ENCODE measurements around the gene TFPT.
A peak's percentile ranks its signal among the peaks of the same experiment; 100 is the strongest.
"Not testable (repeated sequence)": the region's sequence is repeated elsewhere in the genome, so short reads cannot be mapped to it uniquely, and the experiment has no call there.

Gene TFPT

DNA sequence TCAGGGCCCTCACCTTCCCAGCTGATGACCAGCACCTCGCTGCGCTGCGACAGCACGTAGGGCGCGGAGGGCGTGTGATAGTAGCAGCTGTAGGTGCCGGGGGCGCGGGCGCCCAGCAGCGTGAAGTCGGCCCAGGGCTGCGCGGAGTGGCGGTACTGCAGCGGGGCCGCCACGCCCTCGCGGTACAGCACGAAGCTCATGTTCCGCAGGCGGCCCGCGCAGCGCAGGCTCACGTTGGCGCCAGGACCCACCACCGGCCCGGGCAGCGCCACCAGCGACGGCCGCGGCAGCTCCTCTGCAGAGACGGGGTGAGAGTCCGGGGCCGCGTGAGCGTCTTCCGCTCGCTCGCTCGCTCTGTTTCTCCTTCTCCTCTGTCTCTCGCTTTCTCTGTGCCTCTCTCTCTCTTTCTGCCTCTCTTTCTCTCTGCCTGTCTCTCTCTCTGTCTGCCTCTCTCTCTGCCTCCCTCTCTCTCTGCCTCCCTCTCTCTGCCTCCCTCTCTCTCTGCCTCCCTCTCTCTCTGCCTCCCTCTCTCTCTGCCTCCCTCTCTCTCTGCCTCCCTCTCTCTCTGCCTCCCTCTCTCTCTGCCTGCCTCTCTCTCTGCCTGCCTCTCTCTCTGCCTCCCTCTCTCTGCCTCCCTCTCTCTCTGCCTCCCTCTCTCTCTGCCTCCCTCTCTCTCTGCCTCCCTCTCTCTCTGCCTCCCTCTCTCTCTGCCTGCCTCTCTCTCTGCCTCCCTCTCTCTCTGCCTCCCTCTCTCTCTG is 19.4 kb downstream of the TFPT start:
- H3K4me1 Mint-ChIP-seq = peaks cover 6 to 19% of the 10 kb centered on the region in 2 donors
- peak; percentile 32 for DNase-seq

DNA sequence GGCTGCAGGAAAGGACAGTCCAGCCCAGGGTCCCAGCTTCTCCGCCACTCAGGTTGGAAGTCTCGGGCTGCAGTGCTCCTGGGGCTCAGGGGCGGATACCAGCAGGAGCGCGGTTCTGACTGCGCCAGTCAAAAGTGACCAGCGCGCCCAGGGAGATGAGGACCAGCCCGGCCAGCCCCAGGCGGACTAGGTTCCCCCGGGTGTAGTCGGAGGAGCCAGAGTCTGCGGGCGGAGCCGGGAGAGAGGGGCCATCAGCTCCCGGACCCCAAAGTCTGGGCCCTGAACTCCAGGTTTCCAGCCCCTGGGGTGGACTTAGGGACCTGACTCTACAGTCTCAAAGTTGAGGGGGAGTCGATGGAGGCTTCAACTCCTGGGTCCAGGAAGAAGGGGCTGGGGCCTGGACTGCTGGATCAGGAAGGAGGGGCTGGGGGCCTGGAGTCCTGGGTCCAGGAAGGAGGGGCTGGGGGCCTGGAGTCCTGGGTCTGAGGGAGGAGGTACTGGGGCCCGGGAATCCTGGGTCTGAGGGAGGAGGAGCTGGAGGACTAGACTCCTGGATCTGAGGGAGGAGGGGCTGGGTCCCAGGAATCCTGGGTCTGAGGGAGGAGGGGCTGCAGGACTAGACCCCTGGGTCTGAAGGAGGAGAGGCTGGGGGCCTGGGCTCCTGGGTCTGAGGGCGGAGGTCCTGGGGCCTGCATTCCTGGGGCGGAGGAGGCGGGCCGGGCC is 20.2 kb downstream of the TFPT start:
- Mint-ChIP-seq H3K4me1 (peaks cover 6 to 19% of the 10 kb centered on the region in 2 donors), H3K4me3 (peak overlapping the region; percentile 60 to 70), H3K27ac (no peak overlapping the region)

More for the DNA sequence above, 19.4 kb downstream of the TFPT start:
- not testable (repeated sequence) for H3K27ac Mint-ChIP-seq, H3K9me3 Mint-ChIP-seq, H3K36me3 Mint-ChIP-seq
- ATAC-seq (replicated peaks) = peak; percentile 81 to 82
- Mint-ChIP-seq H3K27me3 (peaks cover 30 to 48% of the 10 kb centered on the region in 2 donors), H3K4me3 (peak overlapping the region; percentile 60 to 70)

DNA sequence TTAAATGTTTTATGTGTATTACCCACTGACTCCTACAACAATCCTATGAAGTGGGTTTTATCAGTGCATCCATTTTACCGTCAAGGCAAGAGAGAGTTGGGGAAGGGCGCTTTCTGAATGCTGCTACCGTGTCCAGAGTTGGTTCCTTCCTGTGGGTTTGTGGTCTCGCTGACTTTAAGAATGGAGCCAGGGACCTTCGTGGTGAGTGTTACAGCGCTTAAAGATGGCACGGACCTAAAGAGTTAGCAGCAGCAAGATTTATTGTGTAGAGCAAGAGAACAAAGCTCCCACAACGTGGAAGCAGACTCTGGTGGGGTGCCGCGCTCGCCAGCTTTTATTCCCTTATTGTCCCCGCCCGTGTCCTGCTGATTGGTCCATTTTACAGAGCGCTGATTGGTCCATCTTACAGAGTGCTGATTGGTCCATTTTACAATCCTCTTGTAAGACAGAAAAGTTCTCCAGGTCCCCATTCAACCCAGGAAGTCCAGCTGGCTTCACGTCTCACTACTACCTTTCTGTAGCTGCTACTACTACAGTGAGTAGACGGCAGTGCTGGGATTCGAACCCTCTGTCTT is 20.9 kb downstream of the TFPT start:
- Mint-ChIP-seq H3K27me3 (peaks cover 30 to 53% of the 10 kb centered on the region in 2 donors), H3K9me3 (no peaks in the 10 kb centered on the region), H3K4me3 (no peak overlapping the region), H3K4me1 (peaks cover 6 to 19% of the 10 kb centered on the region in 2 donors), H3K27ac (no peak overlapping the region), H3K36me3 (no peaks in the 10 kb centered on the region)
- ATAC-seq (replicated peaks) (no peak), DNase-seq (no peak)

More for the DNA sequence above, 20.2 kb downstream of the TFPT start:
- DNase-seq = no peak
- H3K9me3 Mint-ChIP-seq = no peaks in the 10 kb centered on the region
- H3K36me3 Mint-ChIP-seq = no peaks in the 10 kb centered on the region
- ATAC-seq (replicated peaks) = no peak
- H3K27me3 Mint-ChIP-seq = peaks cover 30 to 53% of the 10 kb centered on the region in 2 donors

DNA sequence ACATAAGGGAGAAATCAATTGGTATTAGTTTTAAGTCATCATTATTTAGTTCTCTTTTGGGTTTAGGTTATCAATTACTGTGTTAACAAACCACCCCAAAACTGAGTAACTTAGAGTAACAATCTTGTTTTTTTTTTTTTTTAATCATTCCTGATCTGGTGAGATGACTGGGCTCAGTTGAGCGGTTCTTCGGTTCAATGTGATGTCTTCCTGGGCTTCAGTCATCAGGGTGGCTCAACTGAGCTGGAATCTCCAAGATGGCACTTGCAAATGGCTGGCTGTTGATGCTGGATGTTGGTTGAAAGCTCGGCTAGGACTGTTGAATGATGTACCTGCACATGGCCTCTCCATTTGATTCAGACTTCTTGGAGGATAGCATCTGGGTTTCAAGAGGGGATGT is 31.0 kb downstream of the TFPT start:
- ATAC-seq (replicated peaks) (no peak), DNase-seq (no peak)
- Mint-ChIP-seq H3K9me3 (peaks cover 4 to 12% of the 10 kb centered on the region in 2 donors), H3K36me3 (no peaks in the 10 kb centered on the region), H3K4me3 (no peak overlapping the region), H3K27me3 (peaks cover under 1 to 18% of the 10 kb centered on the region in 2 donors), H3K27ac (no peak overlapping the region), H3K4me1 (no peaks in the 10 kb centered on the region)

DNA sequence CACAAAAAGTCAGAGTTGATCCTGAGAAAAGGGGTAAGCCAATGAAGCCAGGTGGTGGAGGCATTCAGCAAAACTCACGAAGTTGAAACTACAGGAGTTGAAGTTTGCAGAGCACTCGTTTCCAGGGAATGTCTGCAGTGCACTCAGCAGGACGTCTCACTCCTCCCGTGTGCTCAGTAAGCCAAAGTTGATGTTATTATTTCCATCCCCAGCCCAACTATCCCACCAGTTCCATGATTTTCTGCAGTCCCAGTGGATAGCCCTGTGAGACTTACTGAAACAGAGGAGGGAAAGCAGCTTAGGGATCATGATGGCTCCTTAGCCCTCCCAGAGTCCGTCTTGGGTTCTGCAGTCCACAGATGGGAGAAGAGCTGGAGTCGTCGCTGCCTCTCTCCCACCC is 34.4 kb downstream of the TFPT start, which contains the start of gene TARM1:
TARM1 (minus strand) TSS at position 334 of the 400 bp plus-strand sequence; CDS start at position 309, 25 bp downstream.
- Mint-ChIP-seq H3K27me3 (peaks cover 0 to 8% of the 10 kb centered on the region in 2 donors), H3K4me1 (no peaks in the 10 kb centered on the region), H3K9me3 (peaks cover 4 to 14% of the 10 kb centered on the region in 2 donors), H3K4me3 (no peak within 1 kb of the TSS), H3K27ac (peak within 1 kb of the TSS; percentile 84), H3K36me3 (no peaks in the 10 kb centered on the region)
- DNase-seq = no peak
- no peak for ATAC-seq (replicated peaks)

DNA sequence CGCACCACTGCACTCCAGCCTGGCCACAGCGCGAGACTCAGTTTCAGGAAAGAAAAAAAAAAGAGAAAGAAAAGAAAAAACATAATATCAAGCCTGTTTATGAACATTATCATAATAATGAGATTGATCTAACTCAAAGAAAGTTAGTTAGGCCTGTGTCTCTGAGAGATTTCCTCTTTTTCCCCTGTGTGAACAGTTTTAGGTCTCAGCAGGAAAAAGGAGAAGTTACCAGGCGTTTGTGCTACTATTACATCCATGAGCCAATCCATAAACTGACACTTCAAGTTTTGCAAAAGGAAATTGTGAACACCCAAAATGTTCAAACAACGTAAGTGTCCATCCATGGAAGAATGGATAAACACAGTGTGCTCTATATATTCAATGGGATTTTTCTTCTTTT is 38.1 kb downstream of the TFPT start:
- Mint-ChIP-seq H3K4me3 (no peak overlapping the region), H3K36me3 (no peaks in the 10 kb centered on the region), H3K4me1 (no peaks in the 10 kb centered on the region), H3K27me3 (peaks cover 0 to 11% of the 10 kb centered on the region in 2 donors), H3K27ac (no peak overlapping the region), H3K9me3 (peaks cover 4 to 10% of the 10 kb centered on the region in 2 donors)
- no peak for ATAC-seq (replicated peaks)
- DNase-seq = no peak

DNA sequence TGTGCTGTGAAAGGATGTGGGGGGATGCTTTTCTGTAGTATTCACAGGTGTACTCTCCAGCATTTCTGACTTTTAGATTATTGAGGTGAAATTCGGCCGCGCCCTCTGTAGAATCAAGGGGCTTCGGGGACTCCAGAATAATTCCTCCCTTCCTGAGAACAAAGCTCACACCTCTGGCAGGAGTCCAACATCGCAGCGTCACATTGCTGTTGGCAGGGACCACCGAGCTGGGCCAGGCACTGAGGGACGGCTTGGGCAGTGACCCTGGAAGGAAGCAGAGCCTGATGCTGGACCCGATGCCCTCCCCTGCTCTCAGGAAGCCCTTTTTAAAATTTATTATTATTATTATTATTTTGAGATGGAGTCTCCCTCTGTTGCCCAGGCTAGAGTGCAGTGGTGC is 40.6 kb downstream of the TFPT start:
- ATAC-seq (replicated peaks) (no peak), DNase-seq (no peak)
- Mint-ChIP-seq H3K36me3 (no peaks in the 10 kb centered on the region), H3K27ac (no peak overlapping the region), H3K4me1 (no peaks in the 10 kb centered on the region), H3K27me3 (peaks cover 0 to 11% of the 10 kb centered on the region in 2 donors), H3K9me3 (peaks cover 2 to 4% of the 10 kb centered on the region in 2 donors), H3K4me3 (no peak overlapping the region)

DNA sequence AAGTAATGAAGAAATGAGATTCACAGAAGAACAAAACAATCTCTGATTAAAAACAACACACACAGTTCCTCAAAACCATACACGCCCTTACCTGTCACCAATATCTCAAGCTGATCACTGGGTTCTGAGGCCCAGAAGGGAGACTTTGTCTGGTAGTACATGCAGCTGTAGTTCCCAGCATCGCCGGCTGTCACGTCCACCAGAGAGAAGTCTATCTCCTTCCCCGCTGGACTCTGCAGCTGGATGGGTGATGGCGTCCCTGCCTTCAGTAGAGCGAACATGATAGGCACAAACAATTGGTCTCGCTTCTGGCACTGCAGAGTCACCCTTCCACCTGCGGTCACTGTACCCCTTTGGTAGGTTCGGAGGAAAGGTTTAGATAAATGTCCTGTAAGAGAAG is 41.6 kb downstream of the TFPT start:
- no peak for DNase-seq
- H3K27me3 Mint-ChIP-seq = peaks cover 6 to 7% of the 10 kb centered on the region in 2 donors
- peaks cover 0 to 5% of the 10 kb centered on the region in 2 donors for H3K9me3 Mint-ChIP-seq
- no peak overlapping the region for H3K27ac Mint-ChIP-seq
- no peaks in the 10 kb centered on the region for H3K4me1 Mint-ChIP-seq
- H3K4me3 Mint-ChIP-seq = no peak overlapping the region
- H3K36me3 Mint-ChIP-seq = peaks cover 0 to 5% of the 10 kb centered on the region in 2 donors
- no peak for ATAC-seq (replicated peaks)

DNA sequence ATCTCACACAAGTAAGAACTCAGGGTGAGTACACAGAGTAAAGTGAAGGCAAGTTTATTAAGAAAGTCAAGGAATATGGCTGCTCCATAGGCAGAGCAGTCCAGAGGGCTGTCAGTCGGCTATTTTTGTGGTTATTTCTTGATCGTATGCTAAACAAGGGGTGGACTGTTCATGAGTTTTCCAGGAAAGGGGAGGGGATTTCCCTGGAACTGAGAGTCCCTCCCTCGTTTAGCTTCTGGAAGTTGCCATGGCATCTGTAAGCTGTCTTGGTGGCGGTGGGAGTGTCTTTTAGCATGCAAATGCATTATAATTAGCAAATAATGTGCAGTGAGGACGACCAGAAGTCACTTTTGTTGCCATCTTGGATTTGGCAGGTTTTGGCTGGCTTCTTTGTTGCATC is 46.0 kb downstream of the TFPT start:
- Mint-ChIP-seq H3K27me3 (peaks cover 6 to 18% of the 10 kb centered on the region in 2 donors), H3K36me3 (peaks cover 0 to 5% of the 10 kb centered on the region in 2 donors), H3K9me3 (peaks cover 0 to 5% of the 10 kb centered on the region in 2 donors), H3K27ac (no peak overlapping the region), H3K4me1 (no peaks in the 10 kb centered on the region), H3K4me3 (no peak overlapping the region)
- no peak for DNase-seq
- no peak for ATAC-seq (replicated peaks)

DNA sequence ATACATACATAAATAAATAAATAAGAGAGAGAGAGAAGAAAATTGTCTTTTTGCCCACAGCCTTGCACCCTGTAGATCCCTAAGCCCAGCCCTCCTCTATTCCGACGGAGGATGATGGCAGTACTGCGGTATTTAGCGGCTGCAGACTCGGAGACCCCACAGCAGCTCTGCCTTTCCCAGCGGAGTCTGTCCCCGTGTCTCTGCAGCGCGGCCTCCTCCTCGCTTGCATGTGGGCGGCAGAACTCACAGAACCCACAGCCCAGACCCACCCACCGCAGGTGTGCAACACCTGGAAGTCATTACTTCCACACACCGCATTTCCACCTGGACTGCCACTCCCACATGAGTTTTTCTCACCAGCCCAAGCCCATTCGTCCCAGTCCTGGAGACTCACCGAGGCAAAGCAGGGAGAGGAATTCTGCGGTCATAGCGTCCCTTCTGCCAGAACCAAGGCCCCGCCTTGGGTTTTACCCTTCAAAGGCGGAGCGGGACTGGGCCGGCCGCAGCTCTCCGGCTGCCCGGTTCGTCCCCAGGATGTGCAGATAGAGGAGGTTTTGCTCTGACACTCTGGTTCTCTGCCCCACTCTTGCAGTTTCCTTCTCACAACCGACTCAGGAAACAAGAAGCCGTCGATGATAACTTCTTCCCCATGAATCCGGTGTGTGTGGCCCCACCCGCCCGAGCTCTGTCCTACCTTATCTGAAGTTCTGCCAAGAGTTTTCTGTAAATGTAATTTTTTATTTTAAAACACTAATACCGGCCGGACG is 51.9 kb downstream of the TFPT start, which contains the start of gene VSTM1:
VSTM1 (minus strand) TSS at position 548 of the 767 bp plus-strand sequence; CDS start at position 428, 120 bp downstream.
- Mint-ChIP-seq H3K27me3 (peaks cover 24 to 46% of the 10 kb centered on the region in 2 donors), H3K27ac (no peak within 1 kb of the TSS)

DNA sequence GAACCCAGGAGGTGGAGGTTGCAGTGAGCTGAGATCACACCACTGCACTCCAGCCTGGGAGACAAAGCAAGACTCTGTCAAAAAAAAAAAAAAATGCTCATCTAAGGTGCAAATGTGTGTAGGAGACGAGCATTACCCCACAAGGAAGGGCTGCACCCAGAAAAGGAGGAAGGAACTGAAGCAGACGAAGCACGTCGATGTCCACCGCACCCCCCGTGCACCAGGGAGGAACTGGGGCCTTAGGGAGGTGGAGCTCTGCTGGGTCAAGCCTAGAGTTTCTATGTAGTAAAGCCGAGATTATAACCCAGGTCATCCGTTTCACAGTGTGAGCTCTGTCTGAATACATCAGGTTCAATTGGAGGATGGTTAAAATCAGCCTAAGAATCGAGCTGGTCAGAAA is 52.8 kb downstream of the TFPT start:
- Mint-ChIP-seq H3K9me3 (no peaks in the 10 kb centered on the region), H3K36me3 (no peaks in the 10 kb centered on the region), H3K27ac (no peak overlapping the region), H3K4me1 (no peaks in the 10 kb centered on the region), H3K27me3 (peaks cover 24 to 46% of the 10 kb centered on the region in 2 donors), H3K4me3 (no peak overlapping the region)
- DNase-seq (no peak), ATAC-seq (replicated peaks) (no peak)

More for the DNA sequence above, 51.9 kb downstream of the TFPT start, which contains the start of gene VSTM1:
- Mint-ChIP-seq H3K4me1 (no peaks in the 10 kb centered on the region), H3K9me3 (no peaks in the 10 kb centered on the region), H3K36me3 (no peaks in the 10 kb centered on the region), H3K4me3 (no peak within 1 kb of the TSS)
- DNase-seq = no peak
- no peak for ATAC-seq (replicated peaks)
